CD4-positive, alpha-beta memory T cell (primary cell): ENCODE data around the gene FAM78A. TPM values are rescaled to one million over a fixed set of nuclear protein-coding genes. Genes with fewer than 3 reads are reported as not detected.
"Not testable (repeated sequence)": the region's sequence is repeated elsewhere in the genome, so short reads cannot be mapped to it uniquely, and the experiment has no call there.

ENCODE experiments used
- CTCF ChIA-PET: fragments of 350-600 bp; sonication (Branson Sonifier 250); formaldehyde crosslinking; loops from one replicate; lab custom pipeline; 2021; ENCODE audit warnings: inconsistent platforms; ENCODE audit not compliant: partially characterized antibody; lab: Charles Lee
- POLR2A ChIA-PET: fragments of 350-600 bp; sonication (Branson Sonifier 250); formaldehyde crosslinking; loops from one replicate; lab custom pipeline; 2021; ENCODE audit not compliant: partially characterized antibody; lab: Charles Lee
- DNase-seq, 5 donors: peaks; one replicate each; pipeline versions ENCODE4 v3.0.0 to v3.0.0-alpha.2; 2020 to 2022; ENCODE audit warnings: mixed read lengths in 1 of 5
- H3K27ac ChIP-seq: one replicate; pipeline ENCODE4 v1.7.0; 2013; ENCODE audit warnings: low read depth, low read length
- H3K27me3 ChIP-seq: 2 replicates; pipeline ENCODE4 v1.7.0; 2013; ENCODE audit warnings: mild to moderate bottlenecking, low read length, moderate library complexity; ENCODE audit not compliant: insufficient read depth
- H3K36me3 ChIP-seq: 2 replicates; pipeline ENCODE4 v1.7.0; 2013; ENCODE audit warnings: mild to moderate bottlenecking, low read length, moderate library complexity; ENCODE audit not compliant: insufficient read depth
- H3K4me1 ChIP-seq: 2 replicates; pipeline ENCODE4 v1.7.0; 2013; ENCODE audit warnings: mild to moderate bottlenecking, low read length, moderate library complexity; ENCODE audit not compliant: insufficient read depth
- H3K4me3 ChIP-seq, 2 donors: one replicate each; pipeline ENCODE4 v1.7.0; 2013; ENCODE audit warnings: low read length in 2 of 2, mild to moderate bottlenecking in 1 of 2
- H3K9me3 ChIP-seq, 2 donors: one replicate each; pipeline ENCODE4 v1.7.0; 2013; ENCODE audit warnings: low read length in 2 of 2, control low read depth in 1 of 2; ENCODE audit not compliant: control insufficient read depth in 1 of 2
- H3K27ac Mint-ChIP-seq, 7 donors: one replicate each; pipeline ENCODE4 v1.8.0; 2020 to 2021; ENCODE audit warnings: mixed read lengths in 7 of 7, mild to moderate bottlenecking in 6 of 7, inconsistent platforms in 3 of 7, moderate library complexity in 3 of 7
- H3K27me3 Mint-ChIP-seq, 2 donors: one replicate each; pipeline ENCODE4 v1.8.0; 2020 to 2021; ENCODE audit warnings: mixed read lengths in 2 of 2
- H3K36me3 Mint-ChIP-seq, 2 donors: one replicate each; pipeline ENCODE4 v1.8.0; 2020 to 2021; ENCODE audit warnings: mixed read lengths in 2 of 2, inconsistent platforms in 1 of 2, mild to moderate bottlenecking in 1 of 2
- H3K4me1 Mint-ChIP-seq, 4 donors: one replicate each; pipeline ENCODE4 v1.8.0; 2020 to 2021; ENCODE audit warnings: mixed read lengths in 4 of 4, mild to moderate bottlenecking in 1 of 4
- H3K4me3 Mint-ChIP-seq, 8 donors: one replicate each; pipeline ENCODE4 v1.8.0; 2020 to 2021; ENCODE audit warnings: mixed read lengths in 8 of 8, mild to moderate bottlenecking in 7 of 8, moderate library complexity in 6 of 8, inconsistent platforms in 3 of 8
- H3K9me3 Mint-ChIP-seq, 8 donors: one replicate each; pipeline ENCODE4 v1.8.0; 2020 to 2021; ENCODE audit warnings: mixed read lengths in 8 of 8, mild to moderate bottlenecking in 5 of 8, inconsistent platforms in 3 of 8, moderate library complexity in 1 of 8
- intact Hi-C: fragments of 100-400 bp; cut with micrococcal nuclease; formaldehyde crosslinking; loops from one replicate; pipeline ENCODE4 v1.15.1; 2023
- polyA plus RNA-seq, 2 donors: library from polyadenylated mRNA; unstranded; fragments of 300-500 nt; fragmentation: Illumina TruSeq; gene quantifications; one replicate each; pipeline ENCODE4 v1.2.3, GENCODE V29; 2021
- total RNA-seq, 2 experiments: library from RNA; stranded (reverse); gene quantifications; one replicate each; pipeline ENCODE4 v1.2.3, GENCODE V29; 2021

The FAM78A gene
- total and polyA plus RNA-seq, 4 experiments from 2014 or later = 5.5 to 93.5 (median 61.3) TPM

GRCh38 chr9:131214286-131214856, 61.9 kb downstream of the FAM78A start:
- POLR2A ChIA-PET = interaction anchor here (0.6 to 1.2 kb wide), 2 partner anchors 42 to 110 kb away, joined by 3 read pairs; no protein-coding TSS in a partner anchor
- no peaks in the 10 kb centered on the region for H3K36me3 ChIP-seq
- Mint-ChIP-seq H3K4me3 (no peak overlapping the region), H3K27ac (no peak overlapping the region), H3K27me3 (no peaks in the 10 kb centered on the region), H3K4me1 (peaks cover 0 to 4% (median 1%) of the 10 kb centered on the region in 4 donors), H3K36me3 (peaks cover 66 to 70% of the 10 kb centered on the region in 2 donors), H3K9me3 (peaks cover 0 to 36% (median 21%) of the 10 kb centered on the region in 8 donors)
- no peaks in the 10 kb centered on the region for H3K9me3 ChIP-seq
- H3K4me3 ChIP-seq = no peak overlapping the region
- DNase-seq = no peak
- no peak overlapping the region for H3K27ac ChIP-seq
- CTCF ChIA-PET = interaction anchor here (0.8 to 2.2 kb wide), 3 partner anchors 34 to 122 kb away, joined by 3 to 12 read pairs (median 3); no protein-coding TSS in a partner anchor
- H3K4me1 ChIP-seq = no peaks in the 10 kb centered on the region
- no peaks in the 10 kb centered on the region for H3K27me3 ChIP-seq
- intact Hi-C loops = no loop called here

- intact Hi-C loops, H3K4me1 Mint-ChIP-seq, H3K27me3 Mint-ChIP-seq, CTCF ChIA-PET, H3K27ac ChIP-seq, H3K27me3 ChIP-seq, H3K27ac Mint-ChIP-seq, H3K4me3 ChIP-seq, H3K36me3 ChIP-seq, H3K4me3 Mint-ChIP-seq, DNase-seq, H3K4me1 ChIP-seq, H3K9me3 ChIP-seq, POLR2A ChIA-PET: not testable (repeated sequence)
- Mint-ChIP-seq H3K36me3 (peaks cover 59 to 66% of the 10 kb centered on the region in 2 donors), H3K9me3 (peaks cover 0 to 36% (median 22%) of the 10 kb centered on the region in 8 donors)
Measured at GRCh38 chr9:131211920-131212319, 64.4 kb downstream of the FAM78A start.

Other genes starting within 250 kb of the FAM78A start
- gene AIF1L, start 180.0 kb downstream of the FAM78A start, total RNA-seq = under 1 TPM in 1 of 2 experiments, not detected in 1; 0.15 TPM
- gene AIF1L, start 180.0 kb downstream of the FAM78A start, polyA plus RNA-seq = not detected
- 10 to 100 TPM; 72.1 to 79.5 TPM for gene NUP214, start 150.9 kb downstream of the FAM78A start, total RNA-seq
- gene NUP214, start 150.9 kb downstream of the FAM78A start, polyA plus RNA-seq = 10 to 100 TPM in 1 of 2 donors, 1 to 10 TPM in 1; 6.6 to 22.3 TPM
- not detected for gene PLPP7, start 13.2 kb upstream of the FAM78A start, total RNA-seq
- gene PLPP7, start 13.2 kb upstream of the FAM78A start, polyA plus RNA-seq = not detected
- gene PRRC2B, start 117.6 kb upstream of the FAM78A start, total RNA-seq = 100 to 1,000 TPM; 335 to 343 TPM
- gene PRRC2B, start 117.6 kb upstream of the FAM78A start, polyA plus RNA-seq = 10 to 100 TPM in 1 of 2 donors, 1 to 10 TPM in 1; 2.7 to 46.9 TPM
- 10 to 100 TPM; 52.1 to 58.5 TPM for gene POMT1, start 226.4 kb upstream of the FAM78A start, total RNA-seq
- 10 to 100 TPM; 15.6 to 17.4 TPM for gene POMT1, start 226.4 kb upstream of the FAM78A start, polyA plus RNA-seq